T-helper 2 cell treated with Interferon-gamma antibody and Interleukin-4, amounts not matched to agents 100 ng/mL and 5 ng/mL, for 36 hours (primary cell): ENCODE results near the gene PLEKHM1. TPM values are rescaled to one million over a fixed set of nuclear protein-coding genes. Genes with fewer than 3 reads are reported as not detected.

Experiments
- intact Hi-C: fragments of 100-400 bp; cut with micrococcal nuclease; formaldehyde crosslinking; loops from one replicate; pipeline ENCODE4 v1.15.1; 2023
- total RNA-seq: library from RNA; stranded (reverse); gene quantifications from 2 replicates; pipeline ENCODE4 v1.2.3, GENCODE V29; 2022

The PLEKHM1 gene
- total RNA-seq, 1 donor from 2014 or later = 48.7 TPM

- intact Hi-C loops = no loop called here
Observed at GRCh38 chr17:45402916-45403315, 87.6 kb downstream of the PLEKHM1 start.

- intact Hi-C loops = no loop called here
Observed at GRCh38 chr17:45398800-45399199, 91.7 kb downstream of the PLEKHM1 start.

GRCh38 chr17:45397796-45398195, 92.7 kb downstream of the PLEKHM1 start:
- intact Hi-C loops = no loop called here

GRCh38 chr17:45396496-45397205, 93.9 kb downstream of the PLEKHM1 start:
- intact Hi-C loops = no loop called here

- intact Hi-C loops = no loop called here
Observed at GRCh38 chr17:45395569-45396415, 94.7 kb downstream of the PLEKHM1 start.

- intact Hi-C loops = no loop called here
Observed at GRCh38 chr17:45394913-45395568, 95.5 kb downstream of the PLEKHM1 start.

- intact Hi-C loops = no loop called here
Observed at GRCh38 chr17:45394564-45394912, 96.0 kb downstream of the PLEKHM1 start.

- intact Hi-C loops = no loop called here
Observed at GRCh38 chr17:45394091-45394490, 96.4 kb downstream of the PLEKHM1 start.

- intact Hi-C loops = no loop called here
Observed at GRCh38 chr17:45393411-45393810, 97.1 kb downstream of the PLEKHM1 start.

GRCh38 chr17:45391918-45392317, 98.6 kb downstream of the PLEKHM1 start:
- intact Hi-C loops = no loop called here

GRCh38 chr17:45391291-45391690, 99.2 kb downstream of the PLEKHM1 start:
- intact Hi-C loops = no loop called here

- intact Hi-C loops = loop anchor here (5.0 kb wide), 1 partner anchor 72 kb away; the partner anchor contains the start of gene MAP3K14
Observed at GRCh38 chr17:45389354-45389753, 101.2 kb downstream of the PLEKHM1 start.

- intact Hi-C loops = loop anchor here (5.0 kb wide), 1 partner anchor 71 kb away; the partner anchor contains the start of gene MAP3K14
Observed at GRCh38 chr17:45388604-45389325, 101.8 kb downstream of the PLEKHM1 start.

- intact Hi-C loops = loop anchor here (5.0 kb wide), 1 partner anchor 70 kb away; the partner anchor contains the start of gene MAP3K14
Observed at GRCh38 chr17:45387739-45388138, 102.8 kb downstream of the PLEKHM1 start.

GRCh38 chr17:45386178-45386577, 104.3 kb downstream of the PLEKHM1 start:
- intact Hi-C loops = loop anchor here (5.0 kb wide), 1 partner anchor 69 kb away; the partner anchor contains the start of gene MAP3K14

Other genes with a start within 250 kb of the PLEKHM1 start
- 0.16 and 0.36 TPM in 2 replicates for gene SPATA32, start 228.6 kb downstream of the PLEKHM1 start, total RNA-seq
- gene MAP3K14, start 173.7 kb downstream of the PLEKHM1 start, total RNA-seq = 27.8 and 28.6 TPM in 2 replicates
- gene ARHGAP27, start 57.9 kb downstream of the PLEKHM1 start, total RNA-seq = 74.4 and 80.9 TPM in 2 replicates